Measurements from ENCODE around the gene CATSPERB.
"Not testable (repeated sequence)": the region's sequence is repeated elsewhere in the genome, so short reads cannot be mapped to it uniquely, and the experiment has no call there.

The CATSPERB gene

DNA sequence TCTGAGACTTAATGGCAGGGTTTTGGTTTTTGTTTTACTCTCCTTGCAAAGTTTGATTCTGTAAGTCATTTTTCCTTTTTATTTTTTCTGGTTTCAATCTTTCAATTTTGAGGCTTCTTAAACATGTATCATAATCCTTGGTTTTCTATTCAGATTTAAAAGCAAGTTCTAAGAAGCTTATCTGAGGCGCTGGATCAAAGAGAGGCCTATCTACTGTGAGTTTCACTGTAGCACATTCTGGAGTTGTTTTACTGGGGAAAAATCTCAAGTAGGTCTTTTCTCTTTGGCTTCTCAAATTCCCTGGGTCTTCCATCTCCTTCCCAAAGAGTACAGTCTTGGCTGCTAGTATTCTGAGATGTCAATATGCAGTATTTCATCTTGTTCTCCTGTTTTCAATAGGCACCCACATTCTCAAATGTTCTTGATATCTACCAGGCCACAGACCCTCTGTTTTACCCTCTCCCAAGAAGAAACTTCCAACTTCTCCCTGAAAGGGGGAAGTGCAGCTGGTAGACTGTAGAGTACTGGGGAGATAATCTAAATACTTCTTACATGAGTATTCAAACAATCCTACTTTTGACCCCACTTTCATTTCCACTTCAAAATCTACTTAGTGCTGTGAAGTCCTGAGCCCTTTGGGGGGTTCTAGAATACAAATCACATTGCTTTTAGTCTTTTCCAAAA, 10.9 kb upstream of the CATSPERB start:
- ATAC-seq (ENCODE audit: insufficient read depth, low read depth) = no peak

DNA sequence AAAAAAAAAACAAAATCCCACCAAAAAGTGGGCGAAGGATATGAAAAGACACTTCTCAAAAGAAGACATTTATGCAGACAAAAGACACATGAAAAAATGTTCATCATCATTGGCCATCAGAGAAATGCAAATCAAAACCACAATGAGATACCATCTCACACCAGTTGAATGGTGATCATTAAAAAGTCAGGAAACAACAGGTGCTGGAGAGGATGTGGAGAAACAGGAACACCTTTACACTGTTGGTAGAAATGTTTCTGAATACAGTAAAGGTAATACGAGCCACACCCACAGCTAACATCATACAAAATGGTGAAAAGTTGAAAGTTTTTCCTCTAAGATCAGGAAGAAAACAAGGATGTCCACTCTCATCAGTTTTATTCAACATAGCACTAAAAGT, 8.0 kb upstream of the CATSPERB start:
- H2AFZ ChIP-seq (ENCODE audit: low read depth, low read length); H3K4me2 ChIP-seq (ENCODE audit: insufficient read depth, low read length); ATAC-seq (ENCODE audit: insufficient read depth, low read depth); H3K27me3 ChIP-seq (ENCODE audit: insufficient read depth, low read length, poor library complexity); H3K79me2 ChIP-seq (ENCODE audit: insufficient read depth, low read length); H3K9me3 ChIP-seq (ENCODE audit: insufficient read depth, low read length, severe bottlenecking); DNase-seq; H3K9ac ChIP-seq (ENCODE audit: low read depth, low read length); H3K27ac ChIP-seq (ENCODE audit: low read length); H4K20me1 ChIP-seq (ENCODE audit: insufficient read depth, low read length); H3K4me3 ChIP-seq (ENCODE audit: low read depth in 1 of 2, low read length in 2 of 2); H3K4me1 ChIP-seq (ENCODE audit: insufficient read depth, low read length); H3K36me3 ChIP-seq (ENCODE audit: insufficient read depth, low read length): not testable (repeated sequence)

More for the DNA sequence above, 10.9 kb upstream of the CATSPERB start:
- Histone ChIP-seq H3K4me1 (ENCODE audit: insufficient read depth, low read length) (no peaks in the 10 kb centered on the region), H3K4me2 (ENCODE audit: insufficient read depth, low read length) (no peak overlapping the region), H3K9me3 (ENCODE audit: insufficient read depth, low read length, severe bottlenecking) (no peaks in the 10 kb centered on the region), H4K20me1 (ENCODE audit: insufficient read depth, low read length) (no peaks in the 10 kb centered on the region), H3K9ac (ENCODE audit: low read depth, low read length) (no peak overlapping the region), H3K79me2 (ENCODE audit: insufficient read depth, low read length) (no peaks in the 10 kb centered on the region), H3K4me3 (ENCODE audit: low read depth in 1 of 2, low read length in 2 of 2) (no peak overlapping the region), H3K36me3 (ENCODE audit: insufficient read depth, low read length) (no peaks in the 10 kb centered on the region), H3K27me3 (ENCODE audit: insufficient read depth, low read length, poor library complexity) (no peaks in the 10 kb centered on the region), H2AFZ (ENCODE audit: low read depth, low read length) (no peak overlapping the region), H3K27ac (ENCODE audit: low read length) (no peak overlapping the region)
- DNase-seq = no peak
- TF ChIP-seq, protein P1, sequence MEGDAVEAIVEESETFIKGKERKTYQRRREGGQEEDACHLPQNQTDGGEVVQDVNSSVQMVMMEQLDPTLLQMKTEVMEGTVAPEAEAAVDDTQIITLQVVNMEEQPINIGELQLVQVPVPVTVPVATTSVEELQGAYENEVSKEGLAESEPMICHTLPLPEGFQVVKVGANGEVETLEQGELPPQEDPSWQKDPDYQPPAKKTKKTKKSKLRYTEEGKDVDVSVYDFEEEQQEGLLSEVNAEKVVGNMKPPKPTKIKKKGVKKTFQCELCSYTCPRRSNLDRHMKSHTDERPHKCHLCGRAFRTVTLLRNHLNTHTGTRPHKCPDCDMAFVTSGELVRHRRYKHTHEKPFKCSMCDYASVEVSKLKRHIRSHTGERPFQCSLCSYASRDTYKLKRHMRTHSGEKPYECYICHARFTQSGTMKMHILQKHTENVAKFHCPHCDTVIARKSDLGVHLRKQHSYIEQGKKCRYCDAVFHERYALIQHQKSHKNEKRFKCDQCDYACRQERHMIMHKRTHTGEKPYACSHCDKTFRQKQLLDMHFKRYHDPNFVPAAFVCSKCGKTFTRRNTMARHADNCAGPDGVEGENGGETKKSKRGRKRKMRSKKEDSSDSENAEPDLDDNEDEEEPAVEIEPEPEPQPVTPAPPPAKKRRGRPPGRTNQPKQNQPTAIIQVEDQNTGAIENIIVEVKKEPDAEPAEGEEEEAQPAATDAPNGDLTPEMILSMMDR (IDR thresholded peaks at IDR 0.05; ENCODE audit: borderline replicate concordance, extremely low read depth, low read length, poor library complexity, severe bottlenecking) = no peak
- TF ChIP-seq EZH2 (IDR thresholded peaks at IDR 0.05; ENCODE audit: borderline replicate concordance, low read depth, low read length, severe bottlenecking) = no peak

DNA sequence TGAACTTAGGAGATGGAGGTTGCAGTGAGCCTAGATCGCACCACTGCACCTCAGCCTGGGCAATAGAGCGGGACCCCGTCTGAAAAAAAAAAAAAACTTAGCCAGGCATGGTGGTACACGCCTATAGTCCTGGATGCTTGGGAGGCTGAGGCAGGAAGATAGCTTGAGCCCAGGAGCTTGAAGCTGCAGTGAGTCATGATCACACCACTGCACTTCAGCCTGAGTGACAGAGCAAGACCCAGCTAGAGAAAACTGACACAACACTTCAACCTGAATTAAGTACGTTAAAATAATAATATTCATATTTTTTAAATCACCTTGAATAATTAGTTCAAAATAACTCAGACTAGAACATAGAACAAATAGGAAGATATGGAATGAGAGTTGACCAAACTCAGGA, 5.7 kb upstream of the CATSPERB start:
- no peak for TF ChIP-seq EZH2 (IDR thresholded peaks at IDR 0.05; ENCODE audit: borderline replicate concordance, low read depth, low read length, severe bottlenecking)
- TF ChIP-seq, protein P1 (IDR thresholded peaks at IDR 0.05; ENCODE audit: borderline replicate concordance, extremely low read depth, low read length, poor library complexity, severe bottlenecking) = no peak
- Histone ChIP-seq H3K79me2 (ENCODE audit: insufficient read depth, low read length) (no peaks in the 10 kb centered on the region), H3K27ac (ENCODE audit: low read length) (no peak overlapping the region), H3K4me3 (ENCODE audit: low read depth in 1 of 2, low read length in 2 of 2) (no peak overlapping the region), H3K27me3 (ENCODE audit: insufficient read depth, low read length, poor library complexity) (no peaks in the 10 kb centered on the region), H3K4me2 (ENCODE audit: insufficient read depth, low read length) (no peak overlapping the region), H3K36me3 (ENCODE audit: insufficient read depth, low read length) (no peaks in the 10 kb centered on the region), H3K4me1 (ENCODE audit: insufficient read depth, low read length) (no peaks in the 10 kb centered on the region), H4K20me1 (ENCODE audit: insufficient read depth, low read length) (no peaks in the 10 kb centered on the region), H3K9me3 (ENCODE audit: insufficient read depth, low read length, severe bottlenecking) (no peaks in the 10 kb centered on the region), H2AFZ (ENCODE audit: low read depth, low read length) (no peak overlapping the region), H3K9ac (ENCODE audit: low read depth, low read length) (no peak overlapping the region)
- ATAC-seq (ENCODE audit: insufficient read depth, low read depth) = no peak
- DNase-seq = no peak

DNA sequence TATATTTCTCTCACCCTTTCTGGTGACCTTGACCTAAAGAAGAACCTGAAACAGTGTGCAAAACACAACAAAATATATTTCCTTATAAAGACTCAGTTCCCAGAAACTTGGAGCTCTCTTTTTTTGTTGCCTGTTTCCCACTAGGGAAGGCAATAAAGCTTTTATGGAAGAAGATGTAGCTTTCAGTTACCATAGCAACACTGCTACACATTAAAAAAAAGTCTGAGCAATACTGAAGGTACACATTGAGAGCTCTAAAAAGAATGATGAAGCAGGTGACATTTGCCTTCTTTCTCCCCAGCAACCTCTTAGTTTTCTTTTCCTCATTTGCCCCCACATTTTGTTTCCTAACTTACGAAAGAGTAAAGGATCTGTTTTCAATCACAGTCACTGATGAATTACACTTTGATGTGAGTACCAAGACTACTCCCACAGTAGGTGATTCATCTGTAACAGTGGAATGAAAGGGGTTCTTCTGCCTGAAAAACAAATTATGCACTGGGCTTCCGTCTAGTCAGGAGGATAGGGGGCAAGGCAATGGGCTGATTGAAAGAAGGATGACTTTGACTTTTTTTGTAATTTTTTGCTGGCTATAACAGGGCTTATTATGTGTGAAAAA, 1.1 kb upstream of the CATSPERB start:
- Histone ChIP-seq H3K36me3 (ENCODE audit: insufficient read depth, low read length) (no peaks in the 10 kb centered on the region), H3K79me2 (ENCODE audit: insufficient read depth, low read length) (no peaks in the 10 kb centered on the region), H3K9ac (ENCODE audit: low read depth, low read length) (no peak overlapping the region), H2AFZ (ENCODE audit: low read depth, low read length) (no peak overlapping the region), H3K4me3 (ENCODE audit: low read depth in 1 of 2, low read length in 2 of 2) (no peak overlapping the region), H3K27me3 (ENCODE audit: insufficient read depth, low read length, poor library complexity) (no peaks in the 10 kb centered on the region), H3K4me2 (ENCODE audit: insufficient read depth, low read length) (no peak overlapping the region), H3K27ac (ENCODE audit: low read length) (no peak overlapping the region), H3K9me3 (ENCODE audit: insufficient read depth, low read length, severe bottlenecking) (no peaks in the 10 kb centered on the region), H4K20me1 (ENCODE audit: insufficient read depth, low read length) (no peaks in the 10 kb centered on the region), H3K4me1 (ENCODE audit: insufficient read depth, low read length) (peaks cover 8% of the 10 kb centered on the region; the same call in 1 of the 2 replicates)
- TF ChIP-seq, protein P1 (IDR thresholded peaks at IDR 0.05; ENCODE audit: borderline replicate concordance, extremely low read depth, low read length, poor library complexity, severe bottlenecking) = no peak
- TF ChIP-seq EZH2 (IDR thresholded peaks at IDR 0.05; ENCODE audit: borderline replicate concordance, low read depth, low read length, severe bottlenecking) = no peak
- DNase-seq = no peak
- no peak for ATAC-seq (ENCODE audit: insufficient read depth, low read depth)
